ENCODE data around the gene FOXN3.

DNA sequence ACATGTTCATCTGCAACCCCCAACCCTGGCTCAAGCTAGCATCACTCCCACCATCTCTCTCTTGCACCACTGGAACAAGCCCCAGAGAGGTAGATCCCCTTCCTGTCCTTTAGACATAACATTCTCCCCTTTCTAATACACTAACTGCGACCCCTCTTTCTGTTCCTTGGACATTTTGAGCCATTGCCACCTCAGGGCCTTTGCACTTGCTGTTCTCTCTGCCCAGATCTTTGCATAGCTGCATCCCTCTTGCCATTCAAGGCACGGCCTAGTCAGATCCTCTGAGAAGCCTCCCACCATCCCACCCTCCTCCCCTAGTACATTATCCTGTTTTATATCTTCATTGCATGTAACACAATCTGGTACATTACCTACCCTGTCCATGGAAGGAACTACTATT, 16.5 kb downstream of the FOXN3 start:
- no peak for TF ChIP-seq EZH2 (IDR thresholded peaks at IDR 0.05; ENCODE audit: borderline replicate concordance, insufficient read depth, low read length, poor library complexity, severe bottlenecking)
- no peak for TF ChIP-seq CTCF (IDR thresholded peaks at IDR 0.05; ENCODE audit: poor library complexity, severe bottlenecking)

Measured in neural cell (in vitro differentiated cells).